Common myeloid progenitor, CD34-positive (primary cell): ENCODE results near the gene MCC.

Source experiments
- CTCF ChIA-PET: fragments of 350-600 bp; sonication (Branson Sonifier 250); formaldehyde crosslinking; loops from one replicate; lab custom pipeline; 2021; ENCODE audit warnings: antibody characterized with exemption; lab: Charles Lee
- POLR2A ChIA-PET: fragments of 350-600 bp; sonication (Branson Sonifier 250); formaldehyde crosslinking; loops from one replicate; lab custom pipeline; 2021; ENCODE audit warnings: antibody characterized with exemption; lab: Charles Lee
- DNase-seq, 3 donors: peaks; one replicate each; pipeline versions ENCODE4 v3.0.0 to v3.0.0-alpha.2; 2013
- H3K27ac ChIP-seq, 2 experiments: 1 replicate in 1 of 2; 2 replicates in 1 of 2; pipeline ENCODE4 v1.7.0; 2013; ENCODE audit warnings: inconsistent platforms in 2 of 2, low read length in 2 of 2, mild to moderate bottlenecking in 2 of 2, low read depth in 1 of 2, moderate library complexity in 1 of 2; ENCODE audit not compliant: severe bottlenecking in 2 of 2, insufficient read depth in 1 of 2, poor library complexity in 1 of 2
- H3K27me3 ChIP-seq, 5 experiments: replicated peaks in 2 of 5; 1 replicate in 3 of 5; 2 replicates in 2 of 5; pipeline versions ENCODE4 v1.6.1 to v1.7.0; 2013; ENCODE audit warnings: low read length in 4 of 5, mild to moderate bottlenecking in 2 of 5, moderate library complexity in 2 of 5, inconsistent platforms in 1 of 5; ENCODE audit not compliant: insufficient read depth in 5 of 5, control insufficient read depth in 4 of 5
- H3K36me3 ChIP-seq, 4 experiments: 1 replicate in 2 of 4; 2 replicates in 2 of 4; pipeline versions ENCODE4 v1.6.1 to v1.7.0; 2013; ENCODE audit warnings: low read length in 3 of 4, control low read depth in 1 of 4, mild to moderate bottlenecking in 1 of 4; ENCODE audit not compliant: control insufficient read depth in 4 of 4, insufficient read depth in 4 of 4
- H3K4me1 ChIP-seq, 4 experiments: 1 replicate in 3 of 4; 2 replicates in 1 of 4; pipeline versions ENCODE4 v1.6.1 to v1.7.1; 2013; ENCODE audit warnings: low read length in 3 of 4, mild to moderate bottlenecking in 3 of 4, control low read depth in 1 of 4, inconsistent platforms in 1 of 4, moderate library complexity in 1 of 4; ENCODE audit not compliant: control insufficient read depth in 4 of 4, insufficient read depth in 4 of 4; ENCODE audit errors: control extremely low read depth in 1 of 4
- H3K4me3 ChIP-seq, 7 experiments: 1 replicate in 4 of 7; 2 replicates in 3 of 7; pipeline versions ENCODE4 v1.5.1 to v1.7.0; 2013; ENCODE audit warnings: mild to moderate bottlenecking in 7 of 7, low read length in 6 of 7, moderate library complexity in 6 of 7, inconsistent platforms in 2 of 7, low read depth in 2 of 7, control low read depth in 1 of 7; ENCODE audit not compliant: insufficient read depth in 4 of 7, control insufficient read depth in 1 of 7; ENCODE audit errors: extremely low read depth in 1 of 7
- H3K9me3 ChIP-seq, 5 experiments: 1 replicate in 4 of 5; 2 replicates in 1 of 5; pipeline versions ENCODE4 v1.6.1 to v1.7.1; 2013; ENCODE audit warnings: low read length in 4 of 5, mild to moderate bottlenecking in 2 of 5, inconsistent platforms in 1 of 5, low read depth in 1 of 5, moderate library complexity in 1 of 5; ENCODE audit not compliant: control insufficient read depth in 4 of 5, insufficient read depth in 2 of 5; ENCODE audit errors: control extremely low read depth in 1 of 5
- WGBS: methylation state at CpG from one replicate; pipeline ENCODE4 v1.1.5; 2013; ENCODE audit not compliant: insufficient coverage; 5-methylcytosine and 5-hydroxymethylcytosine counted together

The MCC gene

DNA sequence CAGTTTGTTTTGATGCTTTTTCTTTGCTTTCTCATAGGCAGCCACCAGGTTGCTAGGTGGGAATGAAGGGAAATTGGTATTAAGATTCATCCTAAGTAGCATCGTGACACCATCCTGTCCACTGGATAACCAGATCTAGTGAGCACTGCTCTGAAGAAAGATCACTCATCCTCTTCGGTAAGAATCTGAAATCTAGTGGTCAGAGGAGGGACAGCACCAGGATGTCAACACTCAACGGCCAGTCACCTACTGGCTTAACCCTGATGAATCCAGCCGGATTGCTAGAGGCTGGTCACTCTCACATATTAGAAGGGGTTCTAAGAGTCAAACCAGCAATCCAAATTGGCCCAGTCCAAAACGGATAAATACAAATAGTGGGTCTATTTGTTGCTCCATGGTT is 460.8 kb downstream of the MCC start:
- ChIA-PET POLR2A (no interaction called here), CTCF (no interaction called here)
- no peak overlapping the region for H3K4me3 ChIP-seq
- no peaks in the 10 kb centered on the region for H3K9me3 ChIP-seq
- no peak overlapping the region for H3K27ac ChIP-seq
- 100% methylated on average over 4 of the region's 5 CpGs for WGBS
- no peak for DNase-seq
- peaks cover 0 to 6% (median 0%) of the 10 kb centered on the region in 5 experiments for H3K27me3 ChIP-seq
- H3K36me3 ChIP-seq, result peaks cover 0 to 16% (median 7%) of the 10 kb centered on the region in 4 experiments
- peaks cover under 1 to 6% (median 4%) of the 10 kb centered on the region in 4 experiments for H3K4me1 ChIP-seq

DNA sequence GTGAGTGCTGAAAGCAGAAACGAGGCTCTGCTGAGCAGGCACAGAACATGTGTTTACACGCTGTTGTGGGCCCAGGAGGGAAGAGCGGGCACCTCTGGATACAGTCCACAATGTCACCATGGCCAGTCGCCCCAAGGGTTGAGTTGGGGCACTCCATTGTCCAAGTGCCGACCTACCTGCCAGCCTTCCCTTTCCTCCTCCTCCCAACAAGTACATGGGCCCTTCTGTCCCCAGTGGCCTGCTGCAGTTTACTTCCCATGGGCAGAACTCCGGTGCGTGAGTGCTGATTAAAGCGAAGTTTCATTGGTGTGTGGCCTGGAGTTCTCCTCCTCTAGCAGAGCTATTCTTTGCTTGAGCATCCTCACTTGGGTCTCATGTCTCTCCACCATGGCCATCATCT is 461.2 kb downstream of the MCC start:
- H3K9me3 ChIP-seq, result no peaks in the 10 kb centered on the region
- ChIA-PET CTCF (no interaction called here), POLR2A (no interaction called here)
- WGBS, result 91% methylated on average over 3 of the region's 8 CpGs
- no peak for DNase-seq
- H3K4me1 ChIP-seq, result peaks cover 3 to 10% (median 8%) of the 10 kb centered on the region in 4 experiments
- H3K36me3 ChIP-seq, result peaks cover 0 to 16% (median 7%) of the 10 kb centered on the region in 4 experiments
- peaks cover 0 to 6% (median 0%) of the 10 kb centered on the region in 5 experiments for H3K27me3 ChIP-seq
- no peak overlapping the region for H3K27ac ChIP-seq
- no peak overlapping the region for H3K4me3 ChIP-seq

DNA sequence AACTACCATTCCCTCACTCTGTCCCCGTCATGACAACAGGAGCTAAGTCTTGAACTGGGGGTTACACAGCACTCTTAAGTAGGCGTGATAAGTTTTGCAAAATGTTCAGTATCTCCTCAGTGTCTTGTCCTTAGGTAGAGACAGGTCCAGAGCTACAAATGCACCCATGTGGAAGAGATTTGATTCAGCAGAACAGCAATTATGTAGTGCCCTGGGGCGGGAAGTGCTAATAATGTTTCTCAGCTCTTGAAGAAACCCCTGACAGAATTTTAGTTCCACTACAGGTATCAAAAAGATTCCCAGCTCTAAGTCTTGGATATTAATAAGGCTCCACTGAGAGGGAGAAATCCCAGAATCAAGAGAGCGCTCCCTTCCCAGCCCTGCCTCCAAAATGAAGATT is 462.0 kb downstream of the MCC start:
- WGBS, result 93% methylated on average over 3 of the region's 4 CpGs
- peaks cover 3 to 17% (median 11%) of the 10 kb centered on the region in 4 experiments for H3K4me1 ChIP-seq
- H3K27ac ChIP-seq, result no peak overlapping the region
- H3K27me3 ChIP-seq, result peaks cover 0 to 3% (median 0%) of the 10 kb centered on the region in 5 experiments
- H3K36me3 ChIP-seq, result peaks cover 3 to 16% (median 7%) of the 10 kb centered on the region in 4 experiments
- POLR2A ChIA-PET, result no interaction called here
- H3K4me3 ChIP-seq, result no peak overlapping the region
- H3K9me3 ChIP-seq, result no peaks in the 10 kb centered on the region
- CTCF ChIA-PET, result no interaction called here
- no peak for DNase-seq

DNA sequence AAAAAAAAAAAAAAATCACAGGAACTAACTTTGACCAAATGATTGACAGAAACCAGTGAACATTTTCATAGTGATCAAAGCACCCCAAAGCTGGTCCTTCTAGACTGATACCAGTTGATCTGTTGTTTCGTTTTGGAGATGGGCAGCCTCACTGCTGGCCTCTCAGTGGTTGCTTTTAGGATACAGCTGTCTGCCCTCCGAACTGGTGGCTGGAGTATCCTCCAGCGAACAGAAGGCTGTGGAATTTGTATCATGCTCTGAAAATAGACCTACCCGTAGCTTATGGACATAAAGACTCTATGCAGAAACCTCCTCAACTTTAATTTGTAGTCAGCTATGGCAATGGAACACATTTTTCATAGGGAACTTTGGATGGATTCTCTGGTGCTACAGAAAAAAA is 462.7 kb downstream of the MCC start:
- Histone ChIP-seq H3K27ac (no peak overlapping the region), H3K27me3 (peaks cover 0 to 3% (median 0%) of the 10 kb centered on the region in 5 experiments), H3K4me1 (peaks cover 3 to 18% (median 11%) of the 10 kb centered on the region in 4 experiments), H3K4me3 (no peak overlapping the region), H3K9me3 (no peaks in the 10 kb centered on the region), H3K36me3 (peaks cover 3 to 20% (median 9%) of the 10 kb centered on the region in 4 experiments)
- no peak for DNase-seq
- 100% methylated on average over 4 of the region's 4 CpGs for WGBS
- CTCF ChIA-PET, result interaction anchor here (0.8 kb wide), 1 partner anchor 29 kb away, joined by 4 read pairs; no protein-coding TSS in a partner anchor
- POLR2A ChIA-PET, result no interaction called here

DNA sequence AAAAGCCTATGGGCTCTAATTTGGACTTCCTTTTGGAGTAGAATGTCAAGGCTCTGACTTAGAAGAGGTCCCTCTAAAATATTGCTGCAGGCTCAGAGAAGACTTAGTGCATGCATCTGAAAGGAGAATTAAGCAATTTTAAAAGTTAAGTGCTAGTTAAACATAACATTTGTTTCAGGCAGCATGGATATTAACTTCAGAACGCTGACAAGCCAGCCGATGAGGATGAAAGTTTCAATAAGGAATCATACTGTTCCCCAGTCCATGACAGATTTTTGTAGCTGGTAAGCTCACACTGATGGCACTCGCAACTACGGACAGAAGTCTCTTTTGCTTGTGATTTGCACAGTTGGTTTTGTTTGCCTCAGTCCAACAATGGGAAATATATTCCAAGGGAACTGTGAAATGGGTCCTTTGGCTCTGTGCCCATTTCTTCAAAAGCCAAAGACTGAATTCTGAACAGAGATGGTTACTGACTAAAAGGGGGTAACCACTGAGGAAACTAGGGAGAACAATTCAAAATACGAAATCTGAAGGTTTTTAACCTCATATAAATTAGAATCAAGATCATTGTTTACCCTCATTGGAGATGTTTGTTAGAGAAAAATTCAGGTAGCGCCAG is 464.1 kb downstream of the MCC start:
- Histone ChIP-seq H3K4me1 (peaks cover 3 to 18% (median 11%) of the 10 kb centered on the region in 4 experiments), H3K27ac (no peak overlapping the region), H3K27me3 (no peaks in the 10 kb centered on the region), H3K4me3 (no peak overlapping the region), H3K36me3 (peaks cover 4 to 24% (median 13%) of the 10 kb centered on the region in 4 experiments), H3K9me3 (no peaks in the 10 kb centered on the region)
- ChIA-PET POLR2A (no interaction called here), CTCF (interaction anchor here (1.0 to 1.3 kb wide), 2 partner anchors 17 to 28 kb away, joined by 3 read pairs; no protein-coding TSS in a partner anchor)
- 95% methylated on average over 4 of the region's 6 CpGs for WGBS
- DNase-seq, result no peak

DNA sequence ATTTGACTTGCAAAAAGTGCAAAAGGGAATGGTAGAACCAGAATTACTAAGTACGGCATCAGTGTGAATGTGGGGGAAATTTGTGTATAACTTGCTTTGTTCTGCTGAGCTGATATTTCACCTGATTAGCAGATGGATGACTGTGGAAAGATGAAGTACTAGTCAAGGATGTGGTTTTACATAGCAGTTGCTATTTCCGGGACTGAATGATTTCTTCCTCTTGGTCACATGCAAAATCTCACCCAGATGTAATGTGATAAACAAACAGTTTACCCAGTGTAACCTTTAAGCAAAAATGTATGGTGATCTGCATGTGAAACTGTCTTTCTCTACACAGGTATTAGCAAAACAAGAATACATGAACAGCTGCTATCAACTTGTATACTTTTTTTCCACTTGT is 465.6 kb downstream of the MCC start:
- ChIA-PET POLR2A (no interaction called here), CTCF (no interaction called here)
- peaks cover 4 to 32% (median 19%) of the 10 kb centered on the region in 4 experiments for H3K36me3 ChIP-seq
- peak in 2 of 3 donors; percentile 69 to 81 for DNase-seq
- no peak overlapping the region for H3K4me3 ChIP-seq
- 4% methylated on average over 2 of the region's 2 CpGs for WGBS
- H3K4me1 ChIP-seq, result peaks cover 3 to 18% (median 11%) of the 10 kb centered on the region in 4 experiments
- no peaks in the 10 kb centered on the region for H3K9me3 ChIP-seq
- H3K27me3 ChIP-seq, result no peaks in the 10 kb centered on the region
- H3K27ac ChIP-seq, result no peak overlapping the region
